Posterior cingulate gyrus (tissue), 11 donors: ENCODE results near the gene HCN2.
A peak's percentile ranks its signal among the peaks of the same experiment; 100 is the strongest.

Experiments
- DNase-seq, 10 donors: peaks; one replicate each; pipeline versions ENCODE4 v3.0.0 to v3.0.0-alpha.2; 2020 to 2021; ENCODE audit warnings: mixed read lengths in 3 of 10
- intact Hi-C: fragments of 100-400 bp; cut with DNase I; formaldehyde crosslinking; loops from one replicate; pipeline ENCODE4 v1.15.1; 2023

HCN2 gene

DNA sequence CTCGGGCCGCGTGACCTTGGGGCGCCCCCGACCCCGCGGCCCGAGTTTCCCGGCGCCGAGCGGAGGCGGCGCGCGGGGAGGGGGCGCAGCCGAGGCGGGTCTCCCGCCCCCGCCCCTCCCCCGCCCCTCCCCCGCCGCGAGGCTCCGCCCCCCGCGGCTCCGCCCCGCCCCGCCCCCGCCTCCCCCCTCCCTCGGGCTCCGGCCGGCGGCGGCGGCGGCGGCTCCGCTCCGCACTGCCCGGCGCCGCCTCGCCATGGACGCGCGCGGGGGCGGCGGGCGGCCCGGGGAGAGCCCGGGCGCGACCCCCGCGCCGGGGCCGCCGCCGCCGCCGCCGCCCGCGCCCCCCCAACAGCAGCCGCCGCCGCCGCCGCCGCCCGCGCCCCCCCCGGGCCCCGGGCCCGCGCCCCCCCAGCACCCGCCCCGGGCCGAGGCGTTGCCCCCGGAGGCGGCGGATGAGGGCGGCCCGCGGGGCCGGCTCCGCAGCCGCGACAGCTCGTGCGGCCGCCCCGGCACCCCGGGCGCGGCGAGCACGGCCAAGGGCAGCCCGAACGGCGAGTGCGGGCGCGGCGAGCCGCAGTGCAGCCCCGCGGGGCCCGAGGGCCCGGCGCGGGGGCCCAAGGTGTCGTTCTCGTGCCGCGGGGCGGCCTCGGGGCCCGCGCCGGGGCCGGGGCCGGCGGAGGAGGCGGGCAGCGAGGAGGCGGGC, at the start of gene HCN2:
TSS of gene HCN2 (plus strand) at position 189 of the 703 bp plus-strand sequence. CDS start at position 254, 65 bp downstream.
- intact Hi-C loops = loop anchor here (5.0 kb wide), 1 partner anchor 142 kb away; no protein-coding TSS in a partner anchor
- DNase-seq = no peak

DNA sequence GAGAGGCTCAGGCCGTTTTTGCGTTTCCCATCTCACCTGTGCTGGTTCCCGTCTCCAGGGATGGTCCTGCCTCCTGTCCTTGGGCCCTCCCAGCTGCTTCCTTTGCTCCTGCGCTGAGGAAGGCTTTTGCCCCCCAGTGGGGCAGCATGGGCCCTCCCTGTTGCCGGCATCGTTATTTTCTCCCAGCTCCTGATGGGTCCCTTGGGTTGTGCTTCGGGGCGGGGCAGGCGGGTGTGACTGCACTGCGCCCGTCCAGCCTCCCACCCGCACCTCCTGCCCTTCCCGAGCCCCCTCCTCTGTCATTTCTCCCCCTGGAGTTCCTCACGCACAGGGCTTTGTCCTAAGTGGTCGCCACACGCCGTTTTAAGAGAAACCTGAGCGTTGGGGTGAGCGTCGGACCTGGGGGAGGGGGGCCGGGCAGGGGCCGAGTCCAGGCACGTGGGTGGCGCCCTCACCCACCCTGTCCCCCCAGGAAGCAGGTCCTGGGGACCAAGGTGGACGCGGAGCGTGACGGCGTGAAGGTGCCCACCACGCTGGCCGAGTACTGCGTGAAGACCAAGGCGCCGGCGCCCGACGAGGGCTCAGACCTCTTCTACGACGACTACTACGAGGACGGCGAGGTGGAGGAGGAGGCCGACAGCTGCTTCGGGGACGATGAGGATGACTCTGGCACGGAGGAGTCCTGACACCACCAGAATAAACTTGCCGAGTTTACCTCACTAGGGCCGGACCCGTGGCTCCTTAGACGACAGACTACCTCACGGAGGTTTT, 48.6 kb upstream of the HCN2 start:
- DNase-seq = no peak
- intact Hi-C loops = no loop called here

DNA sequence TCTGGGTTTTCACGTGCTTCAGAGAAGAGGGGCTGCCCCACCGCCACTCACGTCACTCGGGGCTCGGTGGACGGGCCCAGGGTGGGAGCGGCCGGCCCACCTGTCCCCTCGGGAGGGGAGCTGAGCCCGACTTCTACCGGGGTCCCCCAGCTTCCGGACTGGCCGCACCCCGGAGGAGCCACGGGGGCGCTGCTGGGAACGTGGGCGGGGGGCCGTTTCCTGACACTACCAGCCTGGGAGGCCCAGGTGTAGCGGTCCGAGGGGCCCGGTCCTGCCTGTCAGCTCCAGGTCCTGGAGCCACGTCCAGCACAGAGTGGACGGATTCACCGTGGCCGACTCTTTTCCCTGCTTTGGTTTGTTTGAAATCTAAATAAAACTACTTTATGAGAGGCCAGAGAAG, 48.0 kb upstream of the HCN2 start:
- intact Hi-C loops = no loop called here
- DNase-seq = no peak

DNA sequence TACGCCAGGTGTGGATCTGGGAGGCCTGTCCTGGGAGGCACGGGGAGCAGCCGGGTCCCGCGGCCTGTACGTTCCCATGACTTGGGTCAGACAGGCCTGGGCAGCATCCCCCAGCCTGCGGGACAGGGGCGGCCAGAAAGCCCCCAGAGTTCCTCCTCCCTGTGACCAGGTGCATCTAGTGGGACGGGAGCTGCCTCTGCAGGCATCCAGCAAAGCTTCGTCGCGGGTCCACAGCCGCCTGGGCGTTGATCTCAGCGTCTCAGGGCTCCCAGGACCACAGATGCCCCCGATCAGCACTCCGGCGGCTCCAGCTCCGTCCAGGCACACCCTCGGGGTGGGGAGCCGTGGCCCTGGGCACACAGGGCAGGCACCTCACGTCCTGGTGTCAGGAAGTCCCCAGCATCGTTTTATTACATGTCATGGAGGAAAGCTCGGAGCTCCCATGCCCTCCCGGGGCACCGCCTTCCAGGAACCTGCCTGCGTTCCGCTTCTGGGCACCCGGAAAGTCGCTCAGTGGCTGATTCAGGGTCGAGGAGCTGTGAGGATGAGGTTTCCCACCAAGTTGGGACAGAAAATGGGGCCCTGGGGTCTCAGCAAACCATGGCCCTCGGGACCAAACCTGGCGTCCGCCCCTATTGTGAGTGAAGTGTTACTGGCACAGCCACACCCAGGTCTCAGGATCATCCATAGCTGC, 47.4 kb upstream of the HCN2 start:
- intact Hi-C loops = no loop called here
- no peak for DNase-seq

DNA sequence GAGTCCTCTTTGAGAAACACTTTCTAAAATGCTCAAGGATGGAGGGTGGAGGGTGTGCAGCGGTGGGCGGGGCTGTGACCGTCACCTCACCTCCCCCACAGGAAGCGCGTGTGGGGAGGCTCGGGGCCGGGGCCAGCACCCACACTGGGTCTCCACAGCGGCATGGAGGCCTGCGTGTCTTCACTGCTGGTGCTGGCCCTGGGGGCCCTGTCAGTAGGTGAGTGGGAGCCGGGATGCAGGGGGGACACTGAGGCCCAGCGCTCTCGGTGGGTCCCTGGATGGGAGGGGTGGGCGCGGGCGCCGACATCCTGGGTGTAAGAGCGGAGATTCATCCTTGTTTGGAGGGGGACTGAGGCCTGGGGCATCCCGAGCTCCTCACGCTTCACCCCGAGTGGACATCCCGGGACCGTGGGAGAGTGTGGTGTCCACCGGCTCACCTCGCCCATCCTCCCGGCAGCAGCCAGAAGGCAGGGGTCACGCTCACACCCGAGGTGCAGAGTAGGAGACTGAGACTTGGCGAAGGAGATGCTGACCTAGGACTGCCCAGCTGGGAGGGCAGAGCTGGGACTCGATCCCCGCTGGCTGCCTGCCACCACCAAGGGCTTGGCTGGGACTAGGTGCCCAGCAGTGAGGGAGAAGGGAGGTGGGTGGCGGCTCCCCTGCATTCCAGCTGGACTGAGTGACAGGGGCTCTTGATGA, 45.6 kb upstream of the HCN2 start, which contains the start of gene GZMM:
TSS of gene GZMM (plus strand) at position 144 of the 699 bp plus-strand sequence. CDS start at position 163, 19 bp downstream.
- no peak for DNase-seq
- intact Hi-C loops = no loop called here

DNA sequence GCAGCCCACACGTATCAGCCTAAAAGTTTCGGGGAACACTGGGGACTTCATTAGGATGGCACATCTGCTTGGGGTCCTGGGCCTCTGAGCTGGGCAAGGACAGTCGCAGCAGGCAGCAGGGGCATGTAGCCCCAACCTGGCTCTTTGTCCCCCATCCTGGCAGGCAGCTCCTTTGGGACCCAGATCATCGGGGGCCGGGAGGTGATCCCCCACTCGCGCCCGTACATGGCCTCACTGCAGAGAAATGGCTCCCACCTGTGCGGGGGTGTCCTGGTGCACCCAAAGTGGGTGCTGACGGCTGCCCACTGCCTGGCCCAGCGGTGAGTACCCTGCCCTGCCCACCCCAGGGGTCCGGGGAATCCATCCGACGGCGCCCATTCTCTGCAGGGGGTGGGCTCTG, 42.6 kb upstream of the HCN2 start:
- no peak for DNase-seq
- intact Hi-C loops = no loop called here

DNA sequence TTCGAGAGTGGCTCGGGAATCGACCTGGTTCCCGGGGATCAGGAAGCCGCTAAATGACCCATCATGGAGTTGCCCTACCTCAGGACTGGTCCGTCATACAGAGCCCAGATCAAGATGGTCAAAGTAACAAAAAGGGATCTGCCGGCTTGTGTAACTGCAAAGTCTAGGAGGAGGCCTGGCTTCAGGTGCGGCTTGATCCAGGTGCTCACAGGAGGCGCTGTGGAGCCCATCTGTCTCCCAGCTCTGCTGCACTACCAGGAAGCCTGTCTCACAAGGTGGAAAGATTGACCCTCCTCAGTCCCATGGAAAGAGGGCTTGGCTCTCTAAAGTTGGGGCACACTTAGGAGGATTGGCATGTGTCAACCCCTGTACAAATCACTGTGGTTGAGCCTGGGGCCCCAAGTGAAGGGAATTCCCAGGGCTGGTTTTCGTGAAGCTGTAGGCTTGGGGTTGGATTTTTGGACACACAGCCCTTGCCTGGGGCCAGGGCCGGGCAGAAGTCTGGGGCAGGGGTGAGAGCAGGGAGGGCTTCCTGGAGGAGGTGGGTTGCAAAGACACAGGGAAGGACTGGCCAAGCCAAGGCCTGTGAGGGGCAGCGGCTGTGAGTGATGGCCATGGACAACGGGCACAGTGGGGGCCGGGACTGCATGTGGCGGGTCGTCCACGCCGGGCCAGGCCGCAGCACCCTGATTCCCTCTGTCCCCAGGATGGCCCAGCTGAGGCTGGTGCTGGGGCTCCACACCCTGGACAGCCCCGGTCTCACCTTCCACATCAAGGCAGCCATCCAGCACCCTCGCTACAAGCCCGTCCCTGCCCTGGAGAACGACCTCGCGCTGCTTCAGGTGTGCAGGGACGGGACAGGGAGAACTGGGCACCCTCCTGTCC, 41.6 kb upstream of the HCN2 start:
- DNase-seq = no peak

DNA sequence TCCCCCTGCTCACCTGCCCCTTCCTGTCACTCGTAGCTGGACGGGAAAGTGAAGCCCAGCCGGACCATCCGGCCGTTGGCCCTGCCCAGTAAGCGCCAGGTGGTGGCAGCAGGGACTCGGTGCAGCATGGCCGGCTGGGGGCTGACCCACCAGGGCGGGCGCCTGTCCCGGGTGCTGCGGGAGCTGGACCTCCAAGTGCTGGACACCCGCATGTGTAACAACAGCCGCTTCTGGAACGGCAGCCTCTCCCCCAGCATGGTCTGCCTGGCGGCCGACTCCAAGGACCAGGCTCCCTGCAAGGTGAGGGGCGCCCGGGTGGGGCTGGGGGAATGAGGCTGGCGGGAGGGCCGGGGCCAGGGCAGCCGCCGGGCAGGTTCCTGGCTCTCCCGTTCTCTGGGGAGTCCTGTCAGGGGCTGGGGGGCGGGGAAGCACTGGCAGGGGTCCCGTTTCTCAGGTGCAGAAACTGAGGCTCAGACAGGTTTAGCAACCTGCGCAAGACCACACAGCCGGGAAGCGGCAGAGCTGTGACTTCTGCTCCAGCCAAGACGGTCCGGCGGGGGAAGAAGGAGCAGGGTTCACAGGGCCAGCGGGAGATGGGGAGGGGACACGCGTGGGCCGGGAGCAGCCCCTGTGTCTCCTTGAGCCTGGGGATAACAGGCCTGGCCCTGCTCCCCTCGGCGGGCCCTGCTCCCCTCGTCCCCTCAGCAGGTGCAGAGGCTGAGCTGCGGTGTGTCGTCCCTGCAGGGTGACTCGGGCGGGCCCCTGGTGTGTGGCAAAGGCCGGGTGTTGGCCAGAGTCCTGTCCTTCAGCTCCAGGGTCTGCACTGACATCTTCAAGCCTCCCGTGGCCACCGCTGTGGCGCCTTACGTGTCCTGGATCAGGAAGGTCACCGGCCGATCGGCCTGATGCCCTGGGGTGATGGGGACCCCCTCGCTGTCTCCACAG, 40.5 kb upstream of the HCN2 start:
- no peak for DNase-seq
- intact Hi-C loops = no loop called here

More for the DNA sequence above, 41.6 kb upstream of the HCN2 start:
- intact Hi-C loops = no loop called here

DNA sequence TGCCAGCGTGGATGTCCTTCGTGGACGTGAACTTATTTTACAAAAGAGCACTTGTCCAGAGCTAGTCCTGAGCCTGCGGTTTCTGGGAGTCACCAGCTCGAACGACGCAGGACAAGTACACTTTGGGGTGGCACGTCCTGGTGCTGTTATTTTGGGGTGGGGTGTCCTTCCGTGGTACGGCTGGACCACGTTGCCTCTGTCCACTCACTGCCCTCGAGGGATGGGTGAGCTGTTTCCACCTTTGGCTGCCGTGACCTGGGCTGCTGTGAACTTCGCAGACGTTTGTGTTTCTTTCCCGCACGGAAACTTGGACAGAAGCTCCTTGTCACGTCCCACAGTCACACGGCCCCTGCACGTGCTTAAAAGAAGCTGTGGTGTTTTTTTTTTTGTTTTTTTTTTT, 34.9 kb upstream of the HCN2 start:
- intact Hi-C loops = no loop called here
- no peak for DNase-seq

DNA sequence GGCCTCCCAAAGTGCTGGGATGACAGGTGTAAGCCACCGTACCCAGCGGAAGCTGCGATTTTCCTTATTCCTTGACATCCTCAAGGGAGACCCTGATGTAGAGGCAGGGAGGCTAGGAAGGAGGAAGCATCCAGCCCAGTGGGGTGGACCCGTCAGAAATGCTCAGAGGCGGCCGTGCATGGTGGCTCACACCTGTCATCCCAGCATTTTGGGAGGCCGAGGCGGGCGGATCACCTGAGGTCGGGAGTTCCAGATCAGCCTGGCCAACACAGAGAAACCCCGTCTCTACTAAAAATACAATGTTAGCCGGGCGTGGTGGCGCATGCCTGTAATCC, 34.2 kb upstream of the HCN2 start:
- intact Hi-C loops = no loop called here
- DNase-seq = no peak

DNA sequence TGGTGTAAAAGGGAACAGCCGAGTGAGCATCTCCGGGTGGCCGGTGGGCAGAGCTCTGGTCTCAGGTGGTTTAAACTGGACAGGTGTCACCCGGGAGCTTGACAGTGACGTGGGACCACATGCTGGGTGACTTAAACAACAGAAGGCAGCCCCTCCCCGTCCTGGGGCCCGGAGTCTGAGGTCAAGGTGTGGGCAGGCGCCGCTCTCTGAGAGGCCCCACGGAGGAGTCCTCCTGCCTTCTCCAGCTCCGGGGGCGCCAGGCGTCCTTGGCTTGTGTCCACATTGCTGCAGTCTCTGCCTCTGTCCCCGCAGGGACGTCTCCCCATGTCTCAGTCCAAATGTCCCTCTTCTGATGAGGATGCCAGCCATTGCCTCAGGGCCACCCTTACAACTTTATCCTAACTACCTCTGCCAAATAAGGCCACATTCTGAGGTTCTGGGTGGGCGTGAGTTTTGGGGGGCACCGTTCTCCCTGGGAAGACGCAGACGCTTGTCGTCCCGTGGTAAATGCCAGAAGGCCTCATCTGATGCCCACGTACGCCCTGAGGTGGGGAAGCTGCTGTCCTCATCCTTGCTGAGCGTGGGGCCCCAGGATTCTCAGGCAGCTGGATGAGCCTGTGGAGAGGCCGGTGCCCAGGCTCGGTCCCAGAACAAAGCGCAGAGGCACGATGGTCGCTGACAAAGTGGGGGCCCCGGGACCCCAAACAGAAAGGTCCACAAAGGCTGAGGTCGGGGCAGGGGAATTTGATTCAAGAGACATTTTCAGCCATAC, 32.9 kb upstream of the HCN2 start:
- intact Hi-C loops = no loop called here
- no peak for DNase-seq

DNA sequence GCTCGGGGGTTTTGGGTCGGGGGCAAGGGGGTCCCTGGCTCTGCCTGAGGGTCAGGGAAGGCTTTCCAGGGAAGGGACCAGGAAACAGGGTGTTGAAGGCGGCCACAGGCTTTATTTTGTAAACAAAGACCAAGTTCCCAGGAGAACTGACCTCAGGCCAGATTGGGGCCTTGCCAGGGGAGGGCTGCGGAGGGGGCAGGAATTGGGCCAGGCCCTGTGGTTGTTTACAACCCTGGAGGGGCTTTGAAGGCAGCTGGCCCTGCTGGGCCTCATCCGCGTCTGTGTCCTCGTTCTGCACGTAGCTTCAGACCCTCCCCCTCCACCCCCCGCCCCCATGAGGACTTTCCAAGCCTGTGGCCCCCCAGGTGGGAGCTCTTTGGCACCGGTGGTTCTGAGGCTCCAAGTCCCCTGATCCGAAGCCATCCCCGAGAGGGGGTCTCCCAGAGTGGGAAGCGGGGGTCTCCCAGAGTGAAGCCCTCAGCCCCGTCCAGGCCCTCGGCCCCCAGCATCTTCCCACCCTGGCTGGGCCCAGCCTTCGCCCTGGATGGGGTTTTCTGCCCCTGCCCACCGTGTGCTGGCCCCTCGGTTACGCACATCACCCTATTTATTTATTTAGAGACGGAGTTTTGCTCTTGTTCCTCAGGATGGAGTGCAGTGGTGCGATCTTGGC, 30.8 kb upstream of the HCN2 start:
- peak in 2 of 10 donors; percentile 20 to 50 for DNase-seq
- intact Hi-C loops = no loop called here

DNA sequence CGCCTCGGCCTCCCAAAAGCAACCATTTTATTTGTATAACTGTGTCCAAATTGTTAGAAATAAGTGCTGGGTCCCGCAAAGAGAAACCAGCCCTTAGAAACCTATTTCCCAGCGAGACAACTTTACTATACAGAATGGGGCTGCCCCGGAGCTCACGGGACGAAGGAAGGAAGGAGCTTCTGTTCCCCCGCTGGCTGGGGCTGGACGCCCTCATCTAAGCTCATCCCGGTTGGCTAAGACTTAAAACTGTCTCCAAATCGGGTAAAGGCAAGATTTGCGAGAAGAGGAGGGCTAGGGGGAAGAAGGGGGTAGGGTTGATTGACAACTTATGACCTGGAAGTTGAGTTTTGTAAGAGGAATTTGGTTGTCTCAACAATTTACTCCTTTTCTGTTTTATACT, 29.6 kb upstream of the HCN2 start:
- intact Hi-C loops = no loop called here
- DNase-seq = no peak

DNA sequence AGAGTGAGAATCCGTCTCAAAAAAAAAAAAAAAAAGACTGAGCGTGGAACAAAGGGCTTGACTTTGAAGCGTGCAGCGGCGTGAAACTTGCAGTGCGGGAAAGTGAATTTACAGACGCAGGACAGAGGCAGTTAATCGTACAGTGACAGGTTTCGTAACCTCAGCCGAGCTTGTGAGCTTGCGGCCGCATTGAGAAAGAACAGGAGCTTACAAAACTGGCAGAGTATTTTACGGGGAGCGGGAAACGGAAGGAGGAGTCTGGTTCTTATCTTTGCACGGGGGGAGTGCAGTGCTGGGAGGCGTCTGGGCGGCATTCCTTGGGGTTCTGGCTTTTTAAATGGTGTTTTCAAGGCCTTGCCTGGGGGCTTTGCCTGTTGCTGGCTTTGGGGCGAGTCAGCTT, 23.3 kb upstream of the HCN2 start:
- intact Hi-C loops = no loop called here
- DNase-seq = no peak

DNA sequence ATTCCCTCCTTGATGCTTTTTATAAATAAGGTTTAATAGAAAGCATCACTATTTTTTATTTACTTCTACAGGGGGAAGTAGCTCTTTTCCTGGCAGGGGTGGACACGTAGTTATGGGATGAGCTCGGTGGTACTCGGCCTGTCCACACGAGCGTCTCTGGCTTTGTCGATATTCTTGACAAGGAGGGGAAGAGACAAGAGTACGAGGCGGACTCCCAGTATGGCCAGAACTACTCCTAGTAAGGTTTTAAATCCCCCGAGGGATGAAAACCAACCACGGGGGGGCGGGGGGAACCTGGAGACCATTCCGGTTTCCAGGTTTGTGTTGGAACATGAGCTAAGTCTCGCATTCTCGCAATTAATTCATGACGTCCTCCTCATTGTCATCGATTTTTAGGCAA, 22.8 kb upstream of the HCN2 start:
- no peak for DNase-seq
- intact Hi-C loops = no loop called here

DNA sequence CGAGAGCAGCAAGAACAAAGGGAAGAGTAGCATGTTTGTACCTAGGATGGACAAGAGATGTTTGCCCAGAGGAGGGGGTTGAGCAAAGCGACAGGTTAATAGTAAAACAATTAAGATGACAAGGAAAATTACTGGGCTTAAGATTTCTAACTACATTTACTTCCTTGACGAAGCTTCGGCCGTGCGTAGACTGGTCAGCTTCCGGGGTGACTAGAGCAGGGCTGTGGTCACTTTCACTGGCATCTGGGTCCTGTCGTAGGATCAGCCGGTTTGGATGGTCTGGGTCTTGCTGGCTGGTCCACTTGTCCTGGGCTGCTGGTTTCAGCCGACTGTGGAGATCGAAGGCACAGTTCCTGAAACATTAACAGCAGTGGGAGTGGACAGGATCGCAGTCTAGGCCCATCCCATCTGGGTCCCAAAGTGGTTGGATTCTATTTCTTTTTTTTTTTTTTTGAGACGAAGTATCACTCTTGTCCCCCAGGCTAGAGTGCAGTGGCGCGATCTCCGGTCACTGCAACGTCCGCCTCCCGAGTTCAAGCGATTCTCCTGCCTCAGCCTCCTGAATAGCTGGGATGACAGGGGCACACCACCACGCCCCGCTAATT, 22.3 kb upstream of the HCN2 start:
- intact Hi-C loops = no loop called here
- no peak for DNase-seq

DNA sequence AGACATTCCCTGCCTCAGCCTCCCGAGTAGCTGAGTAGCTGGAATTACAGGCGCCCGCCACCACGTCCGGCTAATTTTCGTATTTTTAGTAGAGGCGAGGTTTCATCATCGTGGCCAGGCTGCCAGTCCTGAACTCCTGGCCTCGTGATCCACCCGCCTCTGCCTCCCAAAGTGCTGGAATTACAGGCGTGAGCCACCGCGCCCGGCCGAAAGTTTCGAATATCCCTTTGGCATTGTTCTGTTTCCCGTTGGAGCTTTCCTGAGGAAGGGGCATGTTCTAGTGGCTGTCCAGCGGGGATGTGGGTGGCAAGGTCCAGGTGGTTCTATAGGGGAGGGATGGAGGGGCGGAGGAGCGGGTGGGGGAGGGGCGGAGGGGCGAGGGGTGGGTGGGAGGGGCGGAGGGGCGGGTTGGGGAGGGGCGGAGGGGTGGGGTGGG, 19.4 kb upstream of the HCN2 start:
- intact Hi-C loops = loop anchor here (2.0 kb wide), 1 partner anchor 37 kb away; no protein-coding TSS in a partner anchor
- DNase-seq = no peak
